Measurements from ENCODE around the gene TENM4. TPM values are rescaled to one million over a fixed set of nuclear protein-coding genes. Genes with fewer than 3 reads are reported as not detected.

Gene TENM4
- total RNA-seq, 2 experiments from 2014 or later = not detected

DNA sequence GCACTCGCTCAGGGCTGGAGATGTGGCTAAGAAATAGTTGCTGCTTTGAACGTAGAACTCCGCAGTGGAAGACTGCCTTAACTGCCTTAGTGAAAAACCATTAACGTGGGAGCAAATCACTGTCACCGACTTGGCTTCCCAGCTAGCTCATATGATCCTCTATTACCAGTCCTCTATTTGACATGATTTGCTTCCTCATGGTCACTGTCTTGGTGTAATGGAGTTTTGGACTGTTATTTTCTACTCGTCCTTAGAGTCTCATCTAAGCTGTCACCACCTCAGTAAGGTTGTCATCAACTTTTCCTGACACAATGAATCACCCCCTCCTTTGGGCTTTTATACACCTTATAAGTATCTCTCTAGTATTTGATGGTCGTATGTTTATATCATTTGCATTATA, 699.1 kb downstream of the TENM4 start:
- no peaks in the 10 kb centered on the region for H3K4me1 Mint-ChIP-seq (ENCODE audit: low read depth)
- intact Hi-C loops (cut with micrococcal nuclease) = no loop called here
- H3K27me3 Mint-ChIP-seq = peaks cover under 1% of the 10 kb centered on the region
- no peaks in the 10 kb centered on the region for H3K9me3 Mint-ChIP-seq
- CTCF ChIA-PET = interaction anchor here (1.4 kb wide), 1 partner anchor 96 kb away, joined by 4 read pairs; no protein-coding TSS in a partner anchor
- H3K27ac Mint-ChIP-seq = no peak overlapping the region
- no peaks in the 10 kb centered on the region for H3K36me3 Mint-ChIP-seq (ENCODE audit: low read depth)
- no peak overlapping the region for H3K4me3 Mint-ChIP-seq
- ATAC-seq = no peak
- TF ChIP-seq, protein P1, sequence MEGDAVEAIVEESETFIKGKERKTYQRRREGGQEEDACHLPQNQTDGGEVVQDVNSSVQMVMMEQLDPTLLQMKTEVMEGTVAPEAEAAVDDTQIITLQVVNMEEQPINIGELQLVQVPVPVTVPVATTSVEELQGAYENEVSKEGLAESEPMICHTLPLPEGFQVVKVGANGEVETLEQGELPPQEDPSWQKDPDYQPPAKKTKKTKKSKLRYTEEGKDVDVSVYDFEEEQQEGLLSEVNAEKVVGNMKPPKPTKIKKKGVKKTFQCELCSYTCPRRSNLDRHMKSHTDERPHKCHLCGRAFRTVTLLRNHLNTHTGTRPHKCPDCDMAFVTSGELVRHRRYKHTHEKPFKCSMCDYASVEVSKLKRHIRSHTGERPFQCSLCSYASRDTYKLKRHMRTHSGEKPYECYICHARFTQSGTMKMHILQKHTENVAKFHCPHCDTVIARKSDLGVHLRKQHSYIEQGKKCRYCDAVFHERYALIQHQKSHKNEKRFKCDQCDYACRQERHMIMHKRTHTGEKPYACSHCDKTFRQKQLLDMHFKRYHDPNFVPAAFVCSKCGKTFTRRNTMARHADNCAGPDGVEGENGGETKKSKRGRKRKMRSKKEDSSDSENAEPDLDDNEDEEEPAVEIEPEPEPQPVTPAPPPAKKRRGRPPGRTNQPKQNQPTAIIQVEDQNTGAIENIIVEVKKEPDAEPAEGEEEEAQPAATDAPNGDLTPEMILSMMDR (IDR thresholded peaks at IDR 0.05) = no peak
- POLR2A ChIA-PET = no interaction called here
- DNase-seq = no peak

DNA sequence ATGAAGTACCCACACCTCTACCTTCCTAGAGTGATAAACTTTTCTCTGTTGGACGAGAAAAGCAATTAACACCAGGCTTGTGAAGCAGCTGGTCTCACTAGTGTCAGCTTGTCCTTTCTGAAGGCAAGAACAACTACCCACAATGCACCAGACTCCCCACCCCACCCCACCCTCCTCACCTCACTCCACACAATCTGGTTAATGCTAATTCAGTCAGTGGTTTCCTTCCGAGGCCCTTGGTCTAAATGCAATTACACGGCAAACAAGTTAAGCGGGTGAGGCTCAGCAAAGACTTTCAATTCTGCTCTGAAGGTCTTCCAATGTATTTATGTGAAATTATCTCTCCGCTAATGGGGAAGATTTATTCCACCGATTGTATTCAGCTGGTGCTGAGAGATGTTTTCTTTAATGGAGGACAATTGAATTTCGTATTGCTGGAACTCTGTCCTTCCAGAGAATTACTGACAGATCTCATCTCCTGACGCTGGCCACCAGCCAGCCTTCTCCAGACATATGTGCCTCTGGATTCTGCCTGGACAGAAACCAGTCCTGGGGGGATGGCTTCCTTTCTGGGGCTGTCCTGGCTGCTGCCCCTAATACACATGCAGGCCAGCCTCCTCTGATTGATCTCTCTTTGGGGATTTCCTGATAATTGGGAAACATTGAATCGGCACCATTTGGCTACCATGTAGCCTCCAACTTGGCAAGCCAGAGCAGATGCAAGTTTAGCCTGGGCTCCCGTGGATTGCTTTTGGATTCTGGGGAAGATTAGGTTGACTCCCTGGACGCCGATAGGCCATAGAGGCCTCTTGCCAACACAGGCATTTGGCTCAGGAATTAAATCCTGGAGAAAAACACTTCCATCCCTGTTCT, 700.4 kb downstream of the TENM4 start:
- Mint-ChIP-seq H3K4me1 (ENCODE audit: low read depth) (no peaks in the 10 kb centered on the region), H3K36me3 (ENCODE audit: low read depth) (no peaks in the 10 kb centered on the region), H3K9me3 (no peaks in the 10 kb centered on the region), H3K27me3 (peaks cover 7% of the 10 kb centered on the region), H3K4me3 (no peak overlapping the region), H3K27ac (no peak overlapping the region)
- ATAC-seq = no peak
- ChIA-PET CTCF (interaction anchor here (1.4 kb wide), 1 partner anchor 95 kb away, joined by 4 read pairs; no protein-coding TSS in a partner anchor), POLR2A (no interaction called here)
- TF ChIP-seq, protein P1 (IDR thresholded peaks at IDR 0.05) = no peak
- intact Hi-C loops (cut with micrococcal nuclease) = no loop called here
- no peak for DNase-seq

DNA sequence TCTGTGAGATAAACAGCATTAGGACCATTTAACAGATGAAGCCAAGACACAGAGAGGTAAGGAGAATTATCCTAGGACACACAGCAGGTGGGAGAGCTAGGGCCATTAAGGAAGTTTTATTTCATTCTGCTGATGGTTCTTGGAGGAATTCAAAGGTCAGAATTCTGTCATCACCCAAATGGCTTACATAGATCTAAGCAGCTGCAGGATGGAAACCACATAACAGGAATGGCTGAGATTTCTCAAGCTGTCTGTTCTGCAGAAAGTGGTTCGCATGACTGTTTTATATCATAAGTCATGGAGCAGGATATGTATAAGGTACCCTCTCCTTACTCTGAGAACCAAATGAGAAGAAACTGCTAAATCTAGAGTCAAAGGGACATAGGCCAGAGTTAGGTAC, 702.9 kb downstream of the TENM4 start:
- H3K27me3 Mint-ChIP-seq = peaks cover 7% of the 10 kb centered on the region
- intact Hi-C loops (cut with micrococcal nuclease) = no loop called here
- POLR2A ChIA-PET = no interaction called here

DNA sequence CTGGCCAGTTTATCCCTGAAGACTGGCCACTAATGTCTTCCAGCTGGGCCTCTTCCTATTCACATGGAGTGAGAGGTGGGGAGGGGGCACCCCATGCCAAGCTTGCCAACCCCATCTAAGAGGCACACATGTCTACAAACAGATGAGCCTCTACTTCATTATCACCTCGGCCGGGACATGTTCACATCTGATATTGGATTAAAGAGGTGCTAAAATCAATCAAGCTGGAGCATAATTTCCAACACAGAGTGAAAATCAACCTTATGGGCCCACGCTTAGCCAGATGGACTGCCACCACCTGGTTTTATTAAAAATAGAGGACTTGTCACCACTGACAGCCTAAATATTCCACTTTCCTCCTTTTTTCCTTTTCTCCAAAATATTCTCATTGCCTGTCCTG, 703.5 kb downstream of the TENM4 start:
- POLR2A ChIA-PET = no interaction called here
- DNase-seq (no peak), ATAC-seq (no peak)
- intact Hi-C loops (cut with micrococcal nuclease) = no loop called here
- CTCF ChIA-PET = interaction anchor here (1.0 kb wide), 1 partner anchor 22 kb away, joined by 4 read pairs; no protein-coding TSS in a partner anchor
- Mint-ChIP-seq H3K36me3 (ENCODE audit: low read depth) (no peaks in the 10 kb centered on the region), H3K9me3 (no peaks in the 10 kb centered on the region), H3K27me3 (peaks cover 7% of the 10 kb centered on the region), H3K27ac (no peak overlapping the region), H3K4me3 (no peak overlapping the region), H3K4me1 (ENCODE audit: low read depth) (no peaks in the 10 kb centered on the region)
- TF ChIP-seq, protein P1 (IDR thresholded peaks at IDR 0.05) = no peak

More for the DNA sequence above, 702.9 kb downstream of the TENM4 start:
- DNase-seq (no peak), ATAC-seq (no peak)
- H3K4me1 Mint-ChIP-seq (ENCODE audit: low read depth) = no peaks in the 10 kb centered on the region
- H3K9me3 Mint-ChIP-seq = no peaks in the 10 kb centered on the region
- TF ChIP-seq, protein P1 (IDR thresholded peaks at IDR 0.05) = no peak
- no peaks in the 10 kb centered on the region for H3K36me3 Mint-ChIP-seq (ENCODE audit: low read depth)
- CTCF ChIA-PET = no interaction called here
- no peak overlapping the region for H3K4me3 Mint-ChIP-seq
- no peak overlapping the region for H3K27ac Mint-ChIP-seq

DNA sequence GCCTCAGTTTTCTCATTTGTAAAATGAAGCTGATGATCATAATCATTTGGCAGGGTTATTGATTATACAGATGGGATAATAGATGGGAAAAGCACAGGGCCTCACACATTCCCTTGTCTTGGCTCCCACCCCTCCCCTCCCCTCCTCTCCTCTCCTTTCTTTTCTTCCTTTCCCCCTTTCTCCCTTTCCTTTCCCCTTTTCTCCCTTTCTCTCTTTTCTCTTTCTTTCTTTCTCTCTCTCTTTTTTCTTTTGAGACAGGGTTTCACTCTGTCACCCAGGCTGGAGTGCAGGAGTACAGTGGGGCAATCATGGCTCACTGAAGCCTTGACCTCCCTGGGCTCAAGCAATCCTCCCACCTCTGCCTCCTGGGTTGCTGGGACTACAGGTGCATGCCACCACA, 705.1 kb downstream of the TENM4 start:
- intact Hi-C loops (cut with micrococcal nuclease) = no loop called here
- Mint-ChIP-seq H3K4me3 (no peak overlapping the region), H3K27me3 (peaks cover 7% of the 10 kb centered on the region), H3K9me3 (no peaks in the 10 kb centered on the region), H3K27ac (no peak overlapping the region), H3K4me1 (ENCODE audit: low read depth) (no peaks in the 10 kb centered on the region), H3K36me3 (ENCODE audit: low read depth) (no peaks in the 10 kb centered on the region)
- ATAC-seq (no peak), DNase-seq (no peak)
- CTCF ChIA-PET = no interaction called here
- TF ChIP-seq, protein P1 (IDR thresholded peaks at IDR 0.05) = no peak
- POLR2A ChIA-PET = interaction anchor here (0.5 kb wide), 1 partner anchor 38 kb away, joined by 6 read pairs; no protein-coding TSS in a partner anchor

Data from activated CD8-positive, alpha-beta T cell treated with anti-CD3 and anti-CD28 coated beads for 36 hours (primary cell).